NB4 (cell line): ENCODE measurements around the gene TBC1D23.

Source experiments
- MYC ChIP-seq: IDR thresholded peaks from 2 replicates; pipeline ENCODE4 v1.6.1; 2011; ENCODE audit warnings: low read depth, low read length
- POLR2A ChIP-seq: IDR thresholded peaks from 2 replicates; pipeline ENCODE4 v1.6.1; 2011; ENCODE audit warnings: mild to moderate bottlenecking; ENCODE audit not compliant: insufficient read length; ENCODE audit errors: extremely low read depth

DNA sequence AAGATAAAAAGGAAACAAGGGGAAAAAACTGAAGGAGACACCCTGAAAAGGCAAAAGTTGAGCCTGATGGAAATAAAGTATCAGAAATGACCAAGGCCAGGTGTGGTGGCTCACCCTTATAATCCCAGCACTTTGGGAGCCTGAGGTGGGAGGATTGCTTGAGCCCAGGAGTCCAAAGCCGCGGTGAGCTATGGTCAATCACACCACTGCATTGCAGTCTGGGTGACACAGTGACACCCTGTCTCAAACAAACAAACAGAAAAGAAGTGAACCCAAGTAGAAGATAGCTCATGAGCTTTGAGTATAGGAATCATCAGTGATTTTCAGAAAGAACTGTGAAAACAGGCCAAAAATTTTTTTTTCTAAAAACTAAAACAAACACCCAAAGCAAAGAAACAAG, 26.4 kb upstream of the TBC1D23 start:
- TF ChIP-seq POLR2A (no peak), MYC (no peak)
